IMR-90 (cell line): ENCODE measurements around the gene MAP3K3. TPM values are rescaled to one million over a fixed set of nuclear protein-coding genes. Genes with fewer than 3 reads are reported as not detected.
A peak's percentile ranks its signal among the peaks of the same experiment; 100 is the strongest.

ENCODE experiments used
- ATAC-seq: fragments of 200-7000 bp; cut with Tn5 transposase; 2 replicates; pipeline ENCODE4 v1.9.1; 2020; ENCODE audit warnings: low read depth, mild to moderate bottlenecking, moderate library complexity
- BruUV-seq: library from RNA; stranded (reverse); fragments of 400-500 nt; replicated peaks from 2 replicates; lab custom pipeline; 2021; lab: Mats Ljungman, UMichigan
- CTCF ChIA-PET: fragments of 300-600 bp; formaldehyde crosslinking; extraction: SDS; loops from one replicate; lab custom pipeline; 2021; ENCODE audit warnings: antibody characterized with exemption; lab: Yijun Ruan, JAX
- POLR2A ChIA-PET: fragments of 300-600 bp; sonication (Branson Sonifier 250); formaldehyde crosslinking; loops from one replicate; lab custom pipeline; 2022; ENCODE audit warnings: antibody characterized with exemption; ENCODE audit not compliant: unreplicated experiment; lab: Charles Lee
- DNase-seq: peaks from one replicate; pipeline ENCODE4 v3.0.0; 2013
- H2AFZ ChIP-seq: replicated peaks from 2 replicates; pipeline ENCODE3; 2013; ENCODE audit warnings: low read length, mild to moderate bottlenecking; ENCODE audit not compliant: poor library complexity
- H2AK5ac ChIP-seq: 2 replicates; pipeline ENCODE4 v1.6.1; 2013; ENCODE audit warnings: low read depth, low read length, inconsistent platforms
- H2AK9ac ChIP-seq: replicated peaks from 2 replicates; pipeline ENCODE3; 2013; ENCODE audit warnings: mild to moderate bottlenecking, low read depth, low read length, moderate library complexity; ENCODE audit not compliant: poor library complexity
- H2BK120ac ChIP-seq: 2 replicates; pipeline ENCODE4 v1.6.1; 2013; ENCODE audit warnings: low read depth, low read length, inconsistent platforms
- H2BK15ac ChIP-seq: 3 replicates; pipeline ENCODE4 v1.6.1; 2013; ENCODE audit warnings: low read depth, low read length, inconsistent platforms
- H2BK20ac ChIP-seq: 2 replicates; pipeline ENCODE4 v1.6.1; 2013; ENCODE audit warnings: low read depth, mild to moderate bottlenecking, inconsistent platforms, low read length, moderate library complexity
- H2BK5ac ChIP-seq: 2 replicates; pipeline ENCODE4 v1.6.1; 2013; ENCODE audit warnings: mild to moderate bottlenecking, low read depth, low read length, inconsistent platforms; ENCODE audit not compliant: poor library complexity, severe bottlenecking
- H3K14ac ChIP-seq: replicated peaks from 2 replicates; pipeline ENCODE4 v1.6.1; 2013; ENCODE audit warnings: low read depth, low read length, inconsistent platforms
- H3K18ac ChIP-seq: 2 replicates; pipeline ENCODE4 v1.6.1; 2013; ENCODE audit warnings: low read depth, low read length, control low read depth
- H3K23ac ChIP-seq: 2 replicates; pipeline ENCODE4 v1.6.1; 2013; ENCODE audit warnings: low read depth, low read length, inconsistent platforms
- H3K27ac ChIP-seq: 2 replicates; pipeline ENCODE4 v1.5.1; 2013; ENCODE audit warnings: mild to moderate bottlenecking, control low read depth, low read length; ENCODE audit not compliant: insufficient read depth
- H3K27me3 ChIP-seq: 2 replicates; pipeline ENCODE4 v1.6.1; 2013; ENCODE audit warnings: low read length; ENCODE audit not compliant: control insufficient read depth, insufficient read depth
- H3K36me3 ChIP-seq: 2 replicates; pipeline ENCODE4 v1.6.1; 2013; ENCODE audit warnings: low read length, mixed read lengths; ENCODE audit not compliant: control insufficient read depth, insufficient read depth
- H3K4ac ChIP-seq: 2 replicates; pipeline ENCODE4 v1.6.1; 2013; ENCODE audit warnings: low read depth, low read length, inconsistent platforms
- H3K4me1 ChIP-seq: 2 replicates; pipeline ENCODE4 v1.6.1; 2013; ENCODE audit warnings: low read length, mixed read lengths; ENCODE audit not compliant: control insufficient read depth, insufficient read depth
- H3K4me2 ChIP-seq: 2 replicates; pipeline ENCODE4 v1.6.1; 2013; ENCODE audit warnings: low read depth, mild to moderate bottlenecking, control low read depth, low read length, moderate library complexity
- H3K4me3 ChIP-seq: 2 replicates; pipeline ENCODE4 v1.5.1; 2013; ENCODE audit warnings: low read depth, mild to moderate bottlenecking, control low read depth, low read length, moderate library complexity; ENCODE audit not compliant: insufficient read depth
- H3K56ac ChIP-seq: 2 replicates; pipeline ENCODE4 v1.6.1; 2013; ENCODE audit warnings: low read length, inconsistent platforms; ENCODE audit not compliant: insufficient read depth; ENCODE audit errors: extremely low read depth
- H3K79me1 ChIP-seq, 2 experiments: 2 replicates each; pipeline ENCODE4 v1.6.1; 2013; ENCODE audit warnings: low read length in 2 of 2, inconsistent platforms in 1 of 2, low read depth in 1 of 2
- H3K9ac ChIP-seq: 2 replicates; pipeline ENCODE4 v1.6.1; 2013; ENCODE audit warnings: low read depth, low read length, control low read depth
- H3K9me1 ChIP-seq: 2 replicates; pipeline ENCODE4 v1.6.1; 2013; ENCODE audit warnings: low read length, inconsistent platforms; ENCODE audit not compliant: insufficient read depth
- H3K9me3 ChIP-seq: 2 replicates; pipeline ENCODE4 v1.6.1; 2013; ENCODE audit warnings: low read length; ENCODE audit not compliant: control insufficient read depth, insufficient read depth
- H4K20me1 ChIP-seq: 2 replicates; pipeline ENCODE4 v1.6.1; 2013; ENCODE audit warnings: low read length, inconsistent platforms; ENCODE audit not compliant: insufficient read depth
- H4K5ac ChIP-seq: 2 replicates; pipeline ENCODE4 v1.6.1; 2013; ENCODE audit warnings: mild to moderate bottlenecking, low read depth, low read length, control low read depth
- H4K8ac ChIP-seq, 2 experiments: 2 replicates each; pipeline ENCODE4 v1.6.1; 2013; ENCODE audit warnings: low read depth in 2 of 2, low read length in 2 of 2, control low read depth in 1 of 2, inconsistent platforms in 1 of 2
- H4K91ac ChIP-seq: 2 replicates; pipeline ENCODE4 v1.6.1; 2013; ENCODE audit warnings: low read depth, low read length, inconsistent platforms; ENCODE audit not compliant: insufficient read depth
- CHD1 ChIP-seq: IDR thresholded peaks from 2 replicates; pipeline ENCODE4 v1.6.1; 2012; ENCODE audit warnings: low read depth, low read length, improper control_type of control experiment
- ELK1 ChIP-seq: fragments of 150-350 bp; IDR thresholded peaks from 2 replicates; pipeline ENCODE4 v1.6.1; 2016; ENCODE audit warnings: low read depth, mild to moderate bottlenecking, low read length, moderate library complexity, borderline replicate concordance
- FOS ChIP-seq: fragments of 150-350 bp; IDR thresholded peaks from 2 replicates; pipeline ENCODE4 v1.6.1; 2016; ENCODE audit warnings: low read depth, low read length
- MAFK ChIP-seq: IDR thresholded peaks from 2 replicates; pipeline ENCODE4 v1.6.1; 2012; ENCODE audit warnings: low read depth, low read length, improper control_type of control experiment
- MAZ ChIP-seq: IDR thresholded peaks from 2 replicates; pipeline ENCODE4 v1.6.1; 2012; ENCODE audit warnings: low read depth, mild to moderate bottlenecking, low read length, improper control_type of control experiment, moderate library complexity, borderline replicate concordance
- MXI1 ChIP-seq: IDR thresholded peaks from 2 replicates; pipeline ENCODE4 v1.6.1; 2012; ENCODE audit warnings: low read depth, mild to moderate bottlenecking, low read length, moderate library complexity, borderline replicate concordance
- NFE2L2 ChIP-seq: fragments of 150-350 bp; IDR thresholded peaks from 2 replicates; pipeline ENCODE4 v1.6.1; 2016; ENCODE audit warnings: low read depth, mild to moderate bottlenecking, low read length
- POLR2A ChIP-seq: IDR thresholded peaks from 2 replicates; pipeline ENCODE4 v1.6.1; 2012; ENCODE audit warnings: mild to moderate bottlenecking, low read depth, low read length
- RCOR1 ChIP-seq: IDR thresholded peaks from 2 replicates; pipeline ENCODE4 v1.6.1; 2012; ENCODE audit warnings: mild to moderate bottlenecking, low read length, improper control_type of control experiment; ENCODE audit not compliant: insufficient replicate concordance
- RFX5 ChIP-seq: IDR thresholded peaks from 2 replicates; pipeline ENCODE4 v1.8.0; 2012; ENCODE audit warnings: low read depth, mild to moderate bottlenecking, low read length, moderate library complexity
- SMC3 ChIP-seq: fragments of 150-350 bp; IDR thresholded peaks from 2 replicates; pipeline ENCODE4 v1.6.1; 2016; ENCODE audit warnings: low read depth, mild to moderate bottlenecking, antibody characterized with exemption, low read length, moderate library complexity
- WGBS, 2 experiments: methylation state at CpG; one replicate each; pipeline versions ENCODE4 v1.1.5 to v1.1.7; 2013; ENCODE audit warnings: missing lambda C conversion rate in 2 of 2; ENCODE audit not compliant: insufficient read length in 1 of 2; ENCODE audit errors: extremely low coverage in 2 of 2; 5-methylcytosine and 5-hydroxymethylcytosine counted together
- dilution Hi-C: fragments of 300-500 bp; cut with HindIII; formaldehyde crosslinking; loops from one replicate; pipeline ENCODE4 v1.14.3; 2018; ENCODE audit warnings: low sequenced_read_pairs; ENCODE audit not compliant: unreplicated experiment
- in situ Hi-C: fragments of 300-500 bp; cut with MboI; formaldehyde crosslinking; loops from 3 replicates; pipeline ENCODE4 v1.14.3; 2019; ENCODE audit warnings: low sequenced_read_pairs, inconsistent platforms, mixed read lengths
- intact Hi-C: fragments of 100-400 bp; cut with micrococcal nuclease; formaldehyde crosslinking; loops from 2 replicates; pipeline ENCODE4 v1.10.0; 2022
- polyA plus RNA-seq, 3 experiments: library from polyadenylated mRNA; depleted of rRNA; stranded (reverse); fragments of >200 nt; gene quantifications; 2 replicates each; pipeline ENCODE4 v1.2.3, GENCODE V29; 2012; ENCODE audit warnings: low replicate concordance in 1 of 3
- total RNA-seq: library from RNA; depleted of rRNA; stranded (reverse); fragments of >200 nt; gene quantifications from 2 replicates; pipeline ENCODE4 v1.2.3, GENCODE V29; 2012

MAP3K3 gene
- total and polyA plus RNA-seq, 2 of the 4 experiments (the other 2 are of a cell fraction): 19.1 to 25.6 TPM

- dilution Hi-C loops (no loop called here), in situ Hi-C loops (no loop called here), intact Hi-C loops (loop anchor here (5.0 kb wide), 1 partner anchor 48 kb away; no protein-coding TSS in a partner anchor)
- peak; percentile 63 for ATAC-seq
- H2AK5ac ChIP-seq: no peak overlapping the region; the same call in 1 of the 2 replicates
- no peak overlapping the region; the same call in 1 of the 2 replicates for H3K14ac ChIP-seq
- H4K8ac ChIP-seq: peak overlapping the region in 1 of 2 experiments; percentile 55; a peak in 1 of 4 replicates
- ChIA-PET POLR2A (no interaction called here), CTCF (no interaction called here)
- H2BK15ac ChIP-seq: no peak overlapping the region
- peaks cover 10% of the 10 kb centered on the region for H3K4me1 ChIP-seq
- BruUV-seq: no TSS peak
- peaks cover 0 to 3% of the 10 kb centered on the region in 2 experiments; a peak in 1 of 4 replicates for H3K79me1 ChIP-seq
- H4K20me1 ChIP-seq: peaks cover 3% of the 10 kb centered on the region; the same call in 1 of the 2 replicates
- no peak for DNase-seq
- peak overlapping the region; percentile 29 for H2AFZ ChIP-seq
- H3K23ac ChIP-seq: no peak overlapping the region
- TF ChIP-seq CHD1: no peak
- no peak for TF ChIP-seq MXI1
- TF ChIP-seq NFE2L2: no peak
- TF ChIP-seq RFX5: no peak
- no peak for TF ChIP-seq SMC3
- no peak for TF ChIP-seq RCOR1
- TF ChIP-seq MAFK: no peak
- TF ChIP-seq POLR2A: no peak
- TF ChIP-seq MAZ: no peak
- TF ChIP-seq ELK1: no peak
- TF ChIP-seq FOS: no peak
- H4K5ac ChIP-seq: peak overlapping the region; percentile 10; the same call in 1 of the 2 replicates
- peak overlapping the region; percentile 65 for H2AK9ac ChIP-seq
- WGBS, 2 experiments: no CpG with 5 or more reads among the region's 4 CpGs
- 0 out of 2 replicates have a peak, but pooled peaks cover 9% of the 10 kb centered on the region for H3K9me1 ChIP-seq
- H3K4ac ChIP-seq: no peak overlapping the region
- H3K4me2 ChIP-seq: peak overlapping the region; percentile 5; the same call in 1 of the 2 replicates
- H2BK5ac ChIP-seq: no peak overlapping the region
- no peak overlapping the region for H3K27ac ChIP-seq
- H3K36me3 ChIP-seq: peaks cover 4% of the 10 kb centered on the region
- H3K9me3 ChIP-seq: no peaks in the 10 kb centered on the region
- no peak overlapping the region for H4K91ac ChIP-seq
- no peak overlapping the region for H3K9ac ChIP-seq
- H2BK20ac ChIP-seq: no peak overlapping the region
- no peak overlapping the region for H3K56ac ChIP-seq
- no peak overlapping the region for H3K18ac ChIP-seq
- no peak overlapping the region for H2BK120ac ChIP-seq
- no peak overlapping the region for H3K4me3 ChIP-seq
- no peaks in the 10 kb centered on the region for H3K27me3 ChIP-seq
Measured at GRCh38 chr17:63675231-63675606, 53.0 kb downstream of the MAP3K3 start.
